ENCODE data around the gene TARM1.

Gene TARM1

DNA sequence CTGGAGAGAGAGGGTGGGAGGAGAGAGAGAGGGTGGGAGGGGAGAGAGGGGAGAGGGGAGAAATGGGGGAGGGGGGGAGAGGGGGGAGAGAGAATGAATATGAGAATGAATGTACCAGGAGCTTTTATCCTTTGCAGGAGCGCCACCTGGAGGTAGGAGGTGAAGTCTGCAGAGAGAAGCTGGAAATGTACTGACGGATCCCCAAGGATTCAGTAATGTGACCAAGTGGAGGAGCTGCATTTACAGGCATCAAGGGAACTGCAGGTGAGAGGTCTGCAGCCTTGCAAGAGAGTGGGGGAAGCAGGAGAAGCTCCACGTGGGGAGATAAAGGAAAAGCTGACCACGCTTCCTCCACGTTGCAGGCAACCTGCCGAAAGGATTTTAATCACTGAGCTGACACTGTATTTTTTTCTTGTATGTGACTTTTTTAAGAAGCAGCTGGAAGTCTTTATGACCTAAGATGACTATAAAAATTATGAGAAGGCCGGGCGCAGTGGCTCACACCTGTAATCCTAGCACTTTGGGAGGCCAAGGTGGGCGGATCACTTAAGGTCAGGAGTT, 51.2 kb downstream of the TARM1 start:
- DNase-seq, result peak; percentile 45 to 57

DNA sequence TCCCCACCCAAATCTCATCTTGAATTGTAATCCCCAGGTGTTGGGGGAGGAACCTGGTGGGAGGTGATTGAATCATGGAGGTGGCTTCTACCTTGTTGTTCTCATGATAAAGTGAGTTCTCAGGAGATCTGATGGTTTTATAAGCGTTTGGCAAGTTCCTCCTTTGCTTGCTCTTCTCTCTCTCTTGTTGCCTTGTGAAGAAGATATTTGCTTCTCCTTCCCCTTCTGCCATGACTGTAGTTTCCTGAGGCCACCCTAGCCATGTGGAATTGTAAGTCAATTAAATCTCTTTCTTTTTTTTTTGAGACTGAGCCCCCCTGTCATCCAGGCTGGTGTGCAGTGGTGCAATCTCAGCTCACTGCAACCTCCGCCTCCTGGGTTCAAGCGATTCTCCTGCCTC, 51.9 kb downstream of the TARM1 start:
- no peak for DNase-seq

DNA sequence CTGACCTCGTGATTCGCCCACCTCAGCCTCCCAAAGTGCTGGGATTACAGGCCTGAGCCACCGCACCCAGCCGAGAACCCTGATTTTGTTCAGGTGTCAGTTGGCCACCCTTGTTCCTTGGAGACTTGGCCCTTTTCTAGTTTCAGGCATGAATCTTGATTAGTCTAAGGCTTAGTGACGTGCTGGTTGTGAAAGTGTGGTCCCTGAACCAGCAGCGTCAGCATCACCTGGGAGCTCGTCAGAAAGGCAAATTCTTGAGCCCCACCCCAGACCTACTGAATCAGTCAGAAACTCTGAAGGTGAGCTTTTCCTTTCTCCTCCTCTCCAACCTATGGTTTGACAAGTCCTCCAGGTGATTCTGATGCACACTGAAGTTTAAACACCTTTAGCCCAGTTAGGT, 54.5 kb downstream of the TARM1 start:
- DNase-seq, result no peak

- no peak for DNase-seq
Measured at GRCh38 chr19:54024660-54025059, 56.5 kb downstream of the TARM1 start.

GRCh38 chr19:54023191-54023590, 58.0 kb downstream of the TARM1 start:
- DNase-seq, result no peak

GRCh38 chr19:54021932-54022331, 59.2 kb downstream of the TARM1 start:
- DNase-seq, result no peak

- DNase-seq, result no peak
Measured at GRCh38 chr19:54021363-54021762, 59.8 kb downstream of the TARM1 start.
